Tibial nerve (tissue), 4 donors: Measurements from ENCODE around the gene CASP3. TPM values are rescaled to one million over a fixed set of nuclear protein-coding genes. Genes with fewer than 3 reads are reported as not detected.
"Not testable (repeated sequence)": the region's sequence is repeated elsewhere in the genome, so short reads cannot be mapped to it uniquely, and the experiment has no call there.

Experiments used
- DNase-seq, 2 donors: peaks; one replicate each; pipeline ENCODE4 v3.0.0-alpha.2; 2019; ENCODE audit warnings: low spot score in 2 of 2
- H3K27ac ChIP-seq, 4 donors: fragments of 200-600 bp; sonication (generic) in 3 of 4; one replicate each; pipeline ENCODE4 v1.5.1; 2017 to 2019; ENCODE audit warnings: mild to moderate bottlenecking in 1 of 4
- H3K27me3 ChIP-seq, 2 donors: fragments of 200-600 bp; sonication (generic) in 1 of 2; one replicate each; pipeline versions ENCODE4 v1.5.1 to v1.6.0; 2017 to 2019
- H3K36me3 ChIP-seq, 3 donors: fragments of 200-600 bp; sonication (generic); one replicate each; pipeline ENCODE4 v1.5.1; 2018 to 2019
- H3K4me1 ChIP-seq, 4 donors: fragments of 200-600 bp; sonication (generic) in 3 of 4; one replicate each; pipeline ENCODE4 v1.5.1; 2017 to 2019
- H3K4me3 ChIP-seq, 4 donors: fragments of 200-600 bp; sonication (generic) in 3 of 4; one replicate each; pipeline ENCODE4 v1.5.1; 2017 to 2019; ENCODE audit warnings: mild to moderate bottlenecking in 1 of 4, moderate library complexity in 1 of 4
- H3K9me3 ChIP-seq, 4 donors: fragments of 200-600 bp; sonication (generic) in 3 of 4; one replicate each; pipeline ENCODE4 v1.5.1; 2017 to 2019
- EP300 ChIP-seq, 2 donors: sonication (generic); formaldehyde crosslinking; IDR thresholded peaks; one replicate each; pipeline ENCODE4 v1.6.1; 2017; ENCODE audit warnings: antibody characterized with exemption in 2 of 2, mild to moderate bottlenecking in 1 of 2
- POLR2A ChIP-seq, 2 donors: fragments of 450-650 bp; IDR thresholded peaks; one replicate each; pipeline ENCODE4 v1.6.1; 2017; ENCODE audit warnings: antibody characterized with exemption in 2 of 2, mild to moderate bottlenecking in 2 of 2, moderate library complexity in 2 of 2
- WGBS, 2 donors: methylation state at CpG; one replicate each; pipeline ENCODE4 v1.1.5; 2018; 5-methylcytosine and 5-hydroxymethylcytosine counted together
- total RNA-seq, 4 donors: library from RNA; depleted of rRNA; stranded (reverse); fragments of >200 nt; gene quantifications; one replicate each; pipeline ENCODE4 v1.1.0, GENCODE V29; 2016
- TF ChIP-seq, protein P1 (sequence below), 5 experiments: fragments of 200-600 bp in 3 of 5; fragments of 450-650 bp in 2 of 5; sonication (generic) in 3 of 5; IDR thresholded peaks; one replicate each; pipeline ENCODE4 v1.5.1; 2016 to 2019; ENCODE audit warnings: antibody characterized with exemption in 5 of 5, mild to moderate bottlenecking in 3 of 5, moderate library complexity in 2 of 5

CASP3 gene
- total RNA-seq, 4 donors from 2014 or later: 7.6 to 17.7 (median 9.7) TPM

- TF ChIP-seq, protein P1, sequence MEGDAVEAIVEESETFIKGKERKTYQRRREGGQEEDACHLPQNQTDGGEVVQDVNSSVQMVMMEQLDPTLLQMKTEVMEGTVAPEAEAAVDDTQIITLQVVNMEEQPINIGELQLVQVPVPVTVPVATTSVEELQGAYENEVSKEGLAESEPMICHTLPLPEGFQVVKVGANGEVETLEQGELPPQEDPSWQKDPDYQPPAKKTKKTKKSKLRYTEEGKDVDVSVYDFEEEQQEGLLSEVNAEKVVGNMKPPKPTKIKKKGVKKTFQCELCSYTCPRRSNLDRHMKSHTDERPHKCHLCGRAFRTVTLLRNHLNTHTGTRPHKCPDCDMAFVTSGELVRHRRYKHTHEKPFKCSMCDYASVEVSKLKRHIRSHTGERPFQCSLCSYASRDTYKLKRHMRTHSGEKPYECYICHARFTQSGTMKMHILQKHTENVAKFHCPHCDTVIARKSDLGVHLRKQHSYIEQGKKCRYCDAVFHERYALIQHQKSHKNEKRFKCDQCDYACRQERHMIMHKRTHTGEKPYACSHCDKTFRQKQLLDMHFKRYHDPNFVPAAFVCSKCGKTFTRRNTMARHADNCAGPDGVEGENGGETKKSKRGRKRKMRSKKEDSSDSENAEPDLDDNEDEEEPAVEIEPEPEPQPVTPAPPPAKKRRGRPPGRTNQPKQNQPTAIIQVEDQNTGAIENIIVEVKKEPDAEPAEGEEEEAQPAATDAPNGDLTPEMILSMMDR (IDR thresholded peaks at IDR 0.05): no peak
- TF ChIP-seq POLR2A (IDR thresholded peaks at IDR 0.05): no peak
- TF ChIP-seq EP300 (IDR thresholded peaks at IDR 0.05): no peak
- 97% methylated on average over 4 of the region's 4 CpGs for WGBS, 2 donors
- H3K4me3 ChIP-seq: no peak overlapping the region
- H3K4me1 ChIP-seq: peaks cover 0 to 4% (median 0%) of the 10 kb centered on the region in 4 donors
- no peaks in the 10 kb centered on the region for H3K27me3 ChIP-seq
- peaks cover 0 to 72% (median 12%) of the 10 kb centered on the region in 3 donors for H3K36me3 ChIP-seq
- no peak for DNase-seq
- no peak overlapping the region for H3K27ac ChIP-seq
- no peaks in the 10 kb centered on the region for H3K9me3 ChIP-seq
Observed at GRCh38 chr4:184636144-184636543, 13.1 kb downstream of the CASP3 start.

- H3K4me3 ChIP-seq: no peak overlapping the region
- TF ChIP-seq, protein P1 (IDR thresholded peaks at IDR 0.05): no peak
- TF ChIP-seq POLR2A (IDR thresholded peaks at IDR 0.05) (no peak), EP300 (IDR thresholded peaks at IDR 0.05) (no peak)
- DNase-seq: no peak
- H3K4me1 ChIP-seq: peaks cover 0 to 4% (median 0%) of the 10 kb centered on the region in 4 donors
- H3K27me3 ChIP-seq: no peaks in the 10 kb centered on the region
- WGBS, 2 donors: 61 to 80% methylated on average over 3 of the region's 3 CpGs
- H3K27ac ChIP-seq: no peak overlapping the region
- peaks cover 0 to 79% (median 12%) of the 10 kb centered on the region in 3 donors for H3K36me3 ChIP-seq
- H3K9me3 ChIP-seq: no peaks in the 10 kb centered on the region
Observed at GRCh38 chr4:184635381-184635780, 13.9 kb downstream of the CASP3 start.

- Histone ChIP-seq H3K27ac (no peak overlapping the region), H3K9me3 (no peaks in the 10 kb centered on the region), H3K4me3 (no peak overlapping the region), H3K36me3 (peaks cover 0 to 87% (median 12%) of the 10 kb centered on the region in 3 donors), H3K27me3 (no peaks in the 10 kb centered on the region), H3K4me1 (no peaks in the 10 kb centered on the region)
- TF ChIP-seq, protein P1 (IDR thresholded peaks at IDR 0.05): no peak
- TF ChIP-seq POLR2A (IDR thresholded peaks at IDR 0.05) (no peak), EP300 (IDR thresholded peaks at IDR 0.05) (no peak)
- no peak for DNase-seq
- WGBS, 2 donors: 82 to 86% methylated on average over 1 of the region's 1 CpG
Observed at GRCh38 chr4:184632842-184633241, 16.4 kb downstream of the CASP3 start.

DNA sequence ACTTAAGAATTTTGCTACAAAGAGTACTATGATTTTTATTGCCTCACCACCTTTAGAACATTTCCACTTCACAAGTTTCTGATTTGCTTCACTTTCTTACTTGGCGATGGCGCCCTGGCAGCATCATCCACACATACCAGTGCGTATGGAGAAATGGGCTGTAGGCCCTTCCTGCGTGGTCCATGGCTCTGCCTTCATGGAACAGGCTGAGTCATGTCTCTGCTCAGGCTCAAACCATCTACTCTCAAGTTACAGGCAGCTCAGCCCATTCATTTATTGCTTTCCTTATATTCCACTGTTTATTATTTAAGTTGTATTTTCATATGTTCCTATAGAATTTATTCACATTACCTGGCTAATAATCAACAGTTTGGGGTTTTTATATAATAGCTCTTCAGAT, 21.1 kb downstream of the CASP3 start:
- WGBS, 2 donors: 98% methylated on average over 4 of the region's 4 CpGs
- DNase-seq: no peak
- no peaks in the 10 kb centered on the region for H3K27me3 ChIP-seq
- TF ChIP-seq POLR2A (IDR thresholded peaks at IDR 0.05) (no peak), EP300 (IDR thresholded peaks at IDR 0.05) (no peak)
- TF ChIP-seq, protein P1 (IDR thresholded peaks at IDR 0.05): no peak
- no peak overlapping the region for H3K4me3 ChIP-seq
- no peaks in the 10 kb centered on the region for H3K4me1 ChIP-seq
- H3K27ac ChIP-seq: no peak overlapping the region
- H3K9me3 ChIP-seq: no peaks in the 10 kb centered on the region
- peaks cover 0 to 82% (median 0%) of the 10 kb centered on the region in 3 donors for H3K36me3 ChIP-seq

GRCh38 chr4:184625783-184626596, 23.3 kb downstream of the CASP3 start:
- not testable (repeated sequence) for H3K27ac ChIP-seq, H3K9me3 ChIP-seq, H3K4me3 ChIP-seq, DNase-seq, H3K4me1 ChIP-seq, H3K27me3 ChIP-seq
- WGBS, 2 donors: 82 to 90% methylated on average over 11 of the region's 11 CpGs
- peaks cover 0 to 66% (median 0%) of the 10 kb centered on the region in 3 donors for H3K36me3 ChIP-seq
